Activated naive CD4-positive, alpha-beta T cell (primary cell): ENCODE measurements around the gene ANO7.

Experiments
- DNase-seq, 4 experiments: peaks; one replicate each; lab custom pipeline; 2025; lab: John Stamatoyannopoulos, UW

The ANO7 gene, protein sequence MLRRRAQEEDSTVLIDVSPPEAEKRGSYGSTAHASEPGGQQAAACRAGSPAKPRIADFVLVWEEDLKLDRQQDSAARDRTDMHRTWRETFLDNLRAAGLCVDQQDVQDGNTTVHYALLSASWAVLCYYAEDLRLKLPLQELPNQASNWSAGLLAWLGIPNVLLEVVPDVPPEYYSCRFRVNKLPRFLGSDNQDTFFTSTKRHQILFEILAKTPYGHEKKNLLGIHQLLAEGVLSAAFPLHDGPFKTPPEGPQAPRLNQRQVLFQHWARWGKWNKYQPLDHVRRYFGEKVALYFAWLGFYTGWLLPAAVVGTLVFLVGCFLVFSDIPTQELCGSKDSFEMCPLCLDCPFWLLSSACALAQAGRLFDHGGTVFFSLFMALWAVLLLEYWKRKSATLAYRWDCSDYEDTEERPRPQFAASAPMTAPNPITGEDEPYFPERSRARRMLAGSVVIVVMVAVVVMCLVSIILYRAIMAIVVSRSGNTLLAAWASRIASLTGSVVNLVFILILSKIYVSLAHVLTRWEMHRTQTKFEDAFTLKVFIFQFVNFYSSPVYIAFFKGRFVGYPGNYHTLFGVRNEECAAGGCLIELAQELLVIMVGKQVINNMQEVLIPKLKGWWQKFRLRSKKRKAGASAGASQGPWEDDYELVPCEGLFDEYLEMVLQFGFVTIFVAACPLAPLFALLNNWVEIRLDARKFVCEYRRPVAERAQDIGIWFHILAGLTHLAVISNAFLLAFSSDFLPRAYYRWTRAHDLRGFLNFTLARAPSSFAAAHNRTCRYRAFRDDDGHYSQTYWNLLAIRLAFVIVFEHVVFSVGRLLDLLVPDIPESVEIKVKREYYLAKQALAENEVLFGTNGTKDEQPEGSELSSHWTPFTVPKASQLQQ

DNA sequence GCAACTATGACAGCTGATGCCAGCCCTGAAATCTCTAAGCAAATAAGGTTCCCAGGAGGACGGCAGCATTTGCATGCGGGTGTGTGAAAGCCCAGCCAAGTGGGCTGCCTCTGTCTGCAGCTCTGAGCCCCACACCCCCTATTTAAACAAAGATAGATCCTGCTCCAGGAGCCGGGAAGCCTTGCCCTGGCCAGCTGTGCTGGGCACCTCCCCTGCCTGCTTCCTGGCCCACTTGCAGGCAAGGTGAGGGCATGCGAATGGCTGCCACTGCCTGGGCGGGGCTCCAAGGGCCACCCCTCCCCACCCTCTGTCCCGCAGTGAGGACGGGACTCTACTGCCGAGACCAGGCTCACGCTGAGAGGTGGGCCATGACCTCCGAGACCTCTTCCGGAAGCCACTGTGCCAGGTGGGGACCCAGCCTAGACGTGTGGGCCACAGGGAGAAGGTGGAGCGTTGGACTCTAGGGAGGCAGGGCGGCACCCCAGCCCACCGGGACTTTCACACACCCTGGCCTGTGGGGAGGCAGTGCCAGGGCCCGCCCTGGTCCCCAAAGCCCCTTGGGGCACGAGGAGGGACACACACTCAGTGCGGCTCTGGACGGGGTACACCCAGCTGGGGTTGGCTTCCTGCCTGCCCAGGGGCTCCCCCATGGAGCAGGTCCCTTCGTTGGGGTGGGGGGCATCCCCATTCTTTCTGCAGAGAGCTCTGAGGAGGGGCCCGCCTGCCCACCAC, at the start of gene ANO7:
ANO7 (plus strand) TSS at position 317 of the 732 bp plus-strand sequence. CDS start 1,387 bp downstream, outside the sequence.
- no peak for DNase-seq

- DNase-seq = no peak
Measured at GRCh38 chr2:241139531-241140444, 48.7 kb upstream of the ANO7 start.

DNA sequence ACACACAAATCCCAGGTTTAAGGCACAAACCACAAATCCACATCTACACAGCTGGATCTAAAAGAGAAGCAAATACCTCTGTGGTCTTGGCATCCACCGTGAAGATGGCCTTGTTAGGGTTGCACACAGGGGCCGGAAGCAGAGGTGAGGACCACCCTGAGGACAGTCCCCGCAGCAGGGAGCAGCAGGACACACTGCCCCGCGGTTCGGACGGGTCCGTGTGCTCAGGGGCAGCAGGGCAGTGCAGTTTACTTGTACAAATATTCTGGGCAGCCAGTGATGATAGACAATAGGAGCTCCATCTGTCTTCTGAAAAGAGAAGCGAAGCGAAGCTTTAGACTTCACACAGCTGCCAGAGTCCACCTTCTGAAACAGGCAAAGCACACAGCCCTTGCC, 48.0 kb upstream of the ANO7 start:
- DNase-seq = no peak

- no peak for DNase-seq
Measured at GRCh38 chr2:241141214-241141770, 47.2 kb upstream of the ANO7 start.

DNA sequence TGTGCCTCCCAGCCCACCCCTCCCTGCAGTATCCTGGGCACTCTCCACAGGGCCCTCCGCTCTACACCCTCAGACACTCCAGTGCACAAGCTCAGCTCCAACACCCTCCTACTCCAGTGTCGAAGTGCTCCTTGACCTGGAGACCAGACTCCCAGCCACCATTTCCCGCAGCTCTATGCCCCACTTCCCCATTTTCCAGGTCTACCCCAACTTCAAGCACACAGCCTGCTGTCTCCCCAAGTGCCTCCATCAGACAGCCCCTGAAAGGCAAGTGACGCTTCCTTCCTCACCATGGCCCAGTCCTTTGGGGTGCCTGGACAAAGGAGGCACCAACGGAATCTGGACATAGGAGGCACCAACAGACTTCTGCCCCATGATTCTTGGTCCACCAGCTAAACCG, 46.4 kb upstream of the ANO7 start:
- no peak for DNase-seq

GRCh38 chr2:241142593-241142992, 45.9 kb upstream of the ANO7 start:
- no peak for DNase-seq

DNA sequence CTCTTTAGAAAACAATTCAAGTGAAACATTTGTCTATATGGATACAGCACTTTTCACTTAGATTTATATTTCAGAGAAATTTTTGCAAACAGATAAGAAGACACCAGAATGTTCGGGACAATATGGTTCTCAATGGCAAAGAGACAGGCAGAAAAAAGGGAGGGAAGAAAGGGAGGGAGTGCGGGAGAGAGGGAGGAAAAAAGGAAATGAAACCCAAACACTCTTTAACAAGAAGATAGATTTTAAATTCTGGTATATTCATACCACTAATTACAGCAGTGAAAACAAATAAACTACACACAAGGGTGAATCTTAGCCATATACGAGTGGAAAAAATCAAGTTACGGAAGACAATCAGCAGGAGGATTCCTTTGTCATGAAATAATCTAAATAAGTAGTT, 42.2 kb upstream of the ANO7 start:
- no peak for DNase-seq

- DNase-seq = no peak
Measured at GRCh38 chr2:241147336-241147735, 41.1 kb upstream of the ANO7 start.

DNA sequence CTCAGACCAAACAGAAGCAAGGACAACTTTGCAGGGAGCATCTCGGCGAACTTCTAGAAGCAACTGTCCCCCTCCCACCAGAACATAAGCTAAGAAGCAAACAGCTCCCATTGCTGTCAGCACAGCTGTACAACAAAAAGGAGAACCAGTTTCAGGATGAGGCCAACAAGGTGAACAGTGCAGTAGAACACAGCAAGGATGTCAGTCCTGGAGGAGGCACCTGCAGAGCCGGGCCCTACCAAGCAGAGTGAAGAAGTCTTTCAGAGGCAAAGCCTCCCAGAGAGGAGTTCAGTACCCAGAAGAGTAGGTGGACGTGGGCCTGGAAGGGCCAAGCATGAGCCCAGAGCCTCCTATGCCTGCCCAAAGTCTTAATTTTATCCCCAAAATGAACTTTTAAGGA, 40.2 kb upstream of the ANO7 start:
- no peak for DNase-seq

GRCh38 chr2:241148891-241149674, 39.4 kb upstream of the ANO7 start, which contains the start of gene PASK:
PASK (minus strand) TSS chr2:241149472; CDS start chr2:241143032, 6,440 bp downstream.
- peak; percentile 74 to 88 (median 82) for DNase-seq

GRCh38 chr2:241149675-241149924, 38.9 kb upstream of the ANO7 start:
- no peak for DNase-seq

- DNase-seq = peak; percentile 83 to 92 (median 86)
Measured at GRCh38 chr2:241149925-241150659, 38.4 kb upstream of the ANO7 start, which contains the start of gene PPP1R7. PPP1R7 (plus strand) TSS chr2:241150467; CDS start chr2:241150496, 29 bp downstream.

- DNase-seq = no peak
Measured at GRCh38 chr2:241150660-241151530, 37.6 kb upstream of the ANO7 start.

- DNase-seq = no peak
Measured at GRCh38 chr2:241151934-241152660, 36.4 kb upstream of the ANO7 start.

DNA sequence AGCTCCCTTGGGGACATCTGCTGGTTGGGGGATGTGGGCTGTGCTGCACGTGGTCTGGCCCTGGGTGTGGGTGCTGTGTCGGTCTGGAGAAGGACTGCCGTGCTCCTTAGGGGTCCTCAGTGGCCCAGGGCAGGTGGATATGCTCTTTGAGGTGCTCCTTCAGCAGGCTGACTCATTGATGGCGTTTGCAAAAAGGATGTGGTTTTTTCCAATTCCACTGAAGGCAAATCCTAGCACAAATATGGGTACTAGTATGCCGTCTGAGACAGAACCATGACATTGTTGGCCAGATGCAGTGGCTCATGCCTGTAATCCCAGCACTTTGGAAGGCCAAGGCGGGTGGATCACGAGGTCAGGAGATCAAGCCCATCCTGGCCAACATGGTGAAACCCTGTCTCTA, 34.9 kb upstream of the ANO7 start:
- no peak for DNase-seq

DNA sequence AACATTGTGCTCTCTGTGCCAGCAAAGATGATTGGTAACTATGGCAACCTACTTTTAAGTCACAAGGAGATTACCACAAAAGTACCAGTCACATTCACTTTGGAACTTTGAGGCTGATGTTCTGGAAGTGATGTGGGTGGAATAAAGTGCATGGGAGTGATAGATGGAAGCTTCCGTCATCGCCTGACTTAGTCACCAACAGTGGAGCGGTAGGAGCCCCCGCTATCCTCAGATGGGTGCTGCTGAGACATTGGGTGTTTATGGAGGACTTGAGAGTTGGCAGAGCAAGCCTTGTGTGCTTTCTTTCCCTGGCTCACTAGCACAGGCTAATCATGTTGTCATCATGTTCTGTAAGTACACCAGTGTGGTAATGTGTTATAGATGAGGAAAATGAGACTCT, 33.6 kb upstream of the ANO7 start:
- no peak for DNase-seq

DNA sequence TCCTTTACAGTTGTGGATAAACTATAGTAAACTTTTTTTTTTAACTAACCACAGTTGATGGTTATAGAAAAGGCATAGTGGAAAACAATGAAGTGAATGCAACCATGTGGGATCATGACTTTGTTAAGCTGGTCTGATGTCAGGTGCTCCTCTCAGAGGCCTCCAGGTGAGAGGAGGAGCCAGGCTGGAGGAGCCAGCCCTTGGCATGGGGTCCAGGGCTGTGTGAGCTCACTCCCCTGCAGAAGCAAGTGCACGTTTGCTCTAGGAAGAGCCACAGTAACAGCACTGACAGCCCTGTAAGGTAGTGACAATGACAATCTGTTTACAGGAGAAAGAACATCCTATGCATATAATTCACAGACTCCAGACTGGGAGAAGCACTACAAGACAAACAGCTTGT, 32.5 kb upstream of the ANO7 start:
- DNase-seq = no peak

DNA sequence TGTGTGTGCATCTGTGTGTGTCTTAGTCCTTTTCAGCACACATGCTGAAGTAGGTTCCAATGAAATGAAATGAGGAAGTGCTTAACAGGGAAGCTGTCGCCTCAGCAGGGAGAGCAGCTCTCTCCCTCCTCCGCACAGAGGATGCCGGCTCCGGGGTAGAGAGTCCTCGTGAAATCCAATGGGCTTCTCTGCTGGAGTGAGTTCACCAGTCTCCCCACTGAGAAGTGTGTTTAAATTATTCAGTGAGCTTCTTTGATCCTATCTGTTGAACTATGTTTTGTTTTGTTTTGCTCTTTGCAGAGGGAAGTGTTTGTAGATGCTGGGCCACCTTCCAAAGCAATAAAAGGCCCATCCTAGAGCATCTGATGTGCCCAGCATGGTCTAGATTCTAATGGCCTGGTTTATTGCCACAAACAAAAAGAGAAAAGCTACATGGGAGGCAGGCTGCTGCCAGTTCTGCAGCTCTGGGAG, 31.5 kb upstream of the ANO7 start:
- no peak for DNase-seq
